WTC11 (cell line): Measurements from ENCODE around the gene TNS3.

Source experiments
- CTCF ChIP-seq: fragments of 200-600 bp; IDR thresholded peaks from 2 replicates; pipeline ENCODE4 v1.8.0; 2022; ENCODE audit warnings: antibody characterized with exemption
- TEAD4 ChIP-seq: sonication (generic); formaldehyde crosslinking; IDR thresholded peaks from 2 replicates; pipeline ENCODE4 v1.8.0; 2022; ENCODE audit warnings: mild to moderate bottlenecking, missing genetic modification reagents
- TF ChIP-seq, protein P1 (sequence below): sonication (generic); formaldehyde crosslinking; IDR thresholded peaks from 2 replicates; pipeline ENCODE4 v1.8.1; 2023; ENCODE audit warnings: mild to moderate bottlenecking, moderate library complexity, missing genetic modification reagents
- TF ChIP-seq, protein P2 (sequence below): sonication (generic); formaldehyde crosslinking; IDR thresholded peaks from 2 replicates; pipeline ENCODE4 v1.8.0; 2023; ENCODE audit warnings: missing genetic modification reagents

DNA sequence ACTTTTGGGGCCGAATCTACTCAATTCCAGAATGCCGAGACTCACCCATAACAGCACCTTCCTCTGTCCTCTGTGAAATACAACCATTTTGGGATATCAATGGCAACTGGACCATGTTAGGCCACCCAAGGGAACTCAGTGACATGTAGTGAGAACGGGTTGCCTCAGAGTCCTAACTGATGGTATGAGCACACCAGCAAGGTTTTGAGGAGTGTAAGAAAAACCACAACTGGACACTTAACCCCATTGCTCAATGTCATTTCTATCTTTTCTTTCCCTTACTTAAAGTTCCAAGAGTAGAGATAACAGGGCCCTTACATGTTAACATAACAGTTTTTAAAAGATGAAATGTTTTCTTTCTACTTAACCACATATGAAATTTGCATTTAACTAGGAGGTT lies 67.1 kb downstream of the TNS3 start:
- TF ChIP-seq, protein P1, sequence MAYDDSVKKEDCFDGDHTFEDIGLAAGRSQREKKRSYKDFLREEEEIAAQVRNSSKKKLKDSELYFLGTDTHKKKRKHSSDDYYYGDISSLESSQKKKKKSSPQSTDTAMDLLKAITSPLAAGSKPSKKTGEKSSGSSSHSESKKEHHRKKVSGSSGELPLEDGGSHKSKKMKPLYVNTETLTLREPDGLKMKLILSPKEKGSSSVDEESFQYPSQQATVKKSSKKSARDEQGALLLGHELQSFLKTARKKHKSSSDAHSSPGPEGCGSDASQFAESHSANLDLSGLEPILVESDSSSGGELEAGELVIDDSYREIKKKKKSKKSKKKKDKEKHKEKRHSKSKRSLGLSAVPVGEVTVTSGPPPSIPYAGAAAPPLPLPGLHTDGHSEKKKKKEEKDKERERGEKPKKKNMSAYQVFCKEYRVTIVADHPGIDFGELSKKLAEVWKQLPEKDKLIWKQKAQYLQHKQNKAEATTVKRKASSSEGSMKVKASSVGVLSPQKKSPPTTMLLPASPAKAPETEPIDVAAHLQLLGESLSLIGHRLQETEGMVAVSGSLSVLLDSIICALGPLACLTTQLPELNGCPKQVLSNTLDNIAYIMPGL (CRISPR knock-in tag), result no peak
- TF ChIP-seq CTCF (no peak), TEAD4 (CRISPR knock-in tag) (no peak)
- TF ChIP-seq, protein P2, sequence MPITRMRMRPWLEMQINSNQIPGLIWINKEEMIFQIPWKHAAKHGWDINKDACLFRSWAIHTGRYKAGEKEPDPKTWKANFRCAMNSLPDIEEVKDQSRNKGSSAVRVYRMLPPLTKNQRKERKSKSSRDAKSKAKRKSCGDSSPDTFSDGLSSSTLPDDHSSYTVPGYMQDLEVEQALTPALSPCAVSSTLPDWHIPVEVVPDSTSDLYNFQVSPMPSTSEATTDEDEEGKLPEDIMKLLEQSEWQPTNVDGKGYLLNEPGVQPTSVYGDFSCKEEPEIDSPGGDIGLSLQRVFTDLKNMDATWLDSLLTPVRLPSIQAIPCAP, result no peak
